Measurements from ENCODE around the gene CES1. TPM values are rescaled to one million over a fixed set of nuclear protein-coding genes. Genes with fewer than 3 reads are reported as not detected.

The CES1 gene
- total and polyA plus RNA-seq, 12 donors = 5.8 to 49.8 (median 21.7) TPM

- Histone ChIP-seq H3K36me3 (no peaks in the 10 kb centered on the region), H3K27ac (no peak overlapping the region), H3K27me3 (peaks cover 0 to 20% (median 0%) of the 10 kb centered on the region in 7 donors), H3K4me3 (no peak overlapping the region), H3K4me1 (no peaks in the 10 kb centered on the region), H3K9me3 (no peaks in the 10 kb centered on the region)
- intact Hi-C loops (cut with DNase I) = no loop called here
- TF ChIP-seq CTCF (IDR thresholded peaks at IDR 0.05) = no peak
- no peak for ATAC-seq
- 76 to 86% methylated on average over 5 to 7 of the region's 7 CpGs for WGBS, 2 donors
- no peak for DNase-seq
These were observed 53.3 kb downstream of the CES1 start for GRCh38 chr16:55779402-55780094.

- H3K4me1 ChIP-seq = no peaks in the 10 kb centered on the region
- H3K9me3 ChIP-seq = no peaks in the 10 kb centered on the region
- intact Hi-C loops (cut with DNase I) = no loop called here
- H3K4me3 ChIP-seq = no peak overlapping the region
- no peak for DNase-seq
- H3K27ac ChIP-seq = no peak overlapping the region
- peaks cover 0 to 18% (median 0%) of the 10 kb centered on the region in 7 donors for H3K27me3 ChIP-seq
- WGBS, 2 donors = 84 to 93% methylated on average over 2 of the region's 2 CpGs
- no peak for TF ChIP-seq CTCF (IDR thresholded peaks at IDR 0.05)
- ATAC-seq = no peak
- H3K36me3 ChIP-seq = no peaks in the 10 kb centered on the region
These were observed 54.1 kb downstream of the CES1 start for GRCh38 chr16:55778757-55779156.

- no peaks in the 10 kb centered on the region for H3K4me1 ChIP-seq
- 67 to 77% methylated on average over 4 of the region's 4 CpGs for WGBS, 2 donors
- no peak for DNase-seq
- no peak overlapping the region for H3K27ac ChIP-seq
- no peaks in the 10 kb centered on the region for H3K9me3 ChIP-seq
- H3K36me3 ChIP-seq = no peaks in the 10 kb centered on the region
- peaks cover 0 to 16% (median 0%) of the 10 kb centered on the region in 7 donors for H3K27me3 ChIP-seq
- TF ChIP-seq CTCF (IDR thresholded peaks at IDR 0.05) = no peak
- no peak for ATAC-seq
- intact Hi-C loops (cut with DNase I) = no loop called here
- H3K4me3 ChIP-seq = no peak overlapping the region
These were observed 57.0 kb downstream of the CES1 start for GRCh38 chr16:55775857-55776256.

DNA sequence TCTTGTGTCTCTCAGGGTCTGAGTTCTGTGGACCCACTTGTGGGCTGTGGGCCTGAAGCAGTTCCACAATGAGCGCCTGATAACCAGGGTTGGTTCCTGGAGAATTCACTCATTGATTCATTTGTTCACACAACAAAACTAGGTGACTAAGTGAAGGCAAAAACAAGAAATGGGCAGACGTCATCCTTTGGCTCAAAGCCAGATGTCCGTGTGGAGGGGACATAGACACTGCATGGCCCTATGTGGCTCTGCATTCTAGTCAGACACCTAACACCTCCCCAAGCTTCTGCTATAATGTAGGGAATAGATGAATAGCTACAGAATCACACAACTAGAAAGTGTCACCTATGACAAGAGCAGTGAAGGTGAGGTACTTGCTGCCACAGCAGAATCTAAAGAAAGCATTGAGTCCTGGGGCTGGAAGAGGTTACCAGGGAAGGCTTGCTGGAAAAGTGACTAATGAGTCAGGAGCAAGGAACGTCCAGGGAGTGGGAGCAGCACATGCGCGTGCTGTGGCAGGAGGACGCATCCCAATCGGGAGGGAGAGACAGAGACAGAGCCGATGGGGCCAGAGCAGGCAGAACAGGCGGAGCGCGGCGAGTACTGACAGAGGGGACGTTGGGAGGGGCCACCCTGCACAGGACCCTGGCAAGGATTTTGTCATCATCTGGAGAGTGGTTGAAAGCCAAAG, 58.9 kb downstream of the CES1 start:
- Histone ChIP-seq H3K27ac (no peak overlapping the region), H3K4me1 (no peaks in the 10 kb centered on the region), H3K36me3 (no peaks in the 10 kb centered on the region), H3K4me3 (no peak overlapping the region), H3K27me3 (peaks cover 0 to 9% (median 0%) of the 10 kb centered on the region in 7 donors), H3K9me3 (no peaks in the 10 kb centered on the region)
- 66 to 67% methylated on average over 14 of the region's 14 CpGs for WGBS, 2 donors
- intact Hi-C loops (cut with DNase I) = no loop called here
- TF ChIP-seq CTCF (IDR thresholded peaks at IDR 0.05) = no peak
- peak in 2 of 8 donors; percentile 55 to 57 for ATAC-seq
- DNase-seq = no peak

Measured in heart right ventricle (tissue), 16 donors.